Uterus (tissue), 4 donors: ENCODE measurements around the gene TSEN54. TPM values are rescaled to one million over a fixed set of nuclear protein-coding genes. Genes with fewer than 3 reads are reported as not detected.

Experiments
- DNase-seq, 2 donors: peaks; one replicate each; pipeline ENCODE4 v3.0.0-alpha.2; 2019 to 2020
- H3K27ac ChIP-seq, 2 donors: fragments of 200-600 bp; sonication (generic); 1 replicate in 1 of 2; 2 replicates in 1 of 2; pipeline ENCODE4 v1.5.1; 2016 to 2018
- H3K27me3 ChIP-seq, 2 donors: fragments of 200-600 bp; sonication (generic); one replicate each; pipeline ENCODE4 v1.5.1; 2018 to 2019; ENCODE audit warnings: control low read depth in 1 of 2
- H3K36me3 ChIP-seq, 2 donors: fragments of 200-600 bp; sonication (generic); one replicate each; pipeline ENCODE4 v1.5.1; 2019; ENCODE audit warnings: control low read depth in 1 of 2
- H3K4me1 ChIP-seq, 2 donors: fragments of 200-600 bp; sonication (generic); one replicate each; pipeline ENCODE4 v1.5.1; 2018 to 2019; ENCODE audit warnings: control low read depth in 1 of 2
- H3K4me3 ChIP-seq, 2 donors: fragments of 200-600 bp; sonication (generic); 1 replicate in 1 of 2; 2 replicates in 1 of 2; pipeline ENCODE4 v1.5.1; 2018 to 2019; ENCODE audit warnings: mild to moderate bottlenecking in 1 of 2
- H3K9me3 ChIP-seq, 2 donors: fragments of 200-600 bp; sonication (generic); one replicate each; pipeline ENCODE4 v1.5.1; 2019; ENCODE audit warnings: control low read depth in 1 of 2
- POLR2A ChIP-seq, 2 donors: fragments of 450-650 bp; IDR thresholded peaks; one replicate each; pipeline ENCODE4 v1.6.1; 2016; ENCODE audit warnings: antibody characterized with exemption in 2 of 2, mild to moderate bottlenecking in 1 of 2, moderate library complexity in 1 of 2
- intact Hi-C: fragments of 100-400 bp; cut with DNase I; formaldehyde crosslinking; loops from one replicate; pipeline ENCODE4 v1.15.1; 2023; ENCODE audit warnings: low total_unique reads
- total RNA-seq, 4 donors: library from RNA; depleted of rRNA in 3 of 4; stranded (reverse); fragments of >200 nt in 3 of 4; gene quantifications; one replicate each; pipeline versions ENCODE4 v1.1.0 to v1.2.4, GENCODE V29; 2014 to 2023
- TF ChIP-seq, protein P1 (sequence below), 4 experiments: fragments of 200-600 bp in 2 of 4; fragments of 450-650 bp in 2 of 4; sonication (generic) in 2 of 4; IDR thresholded peaks; one replicate each; pipeline ENCODE4 v1.5.1; 2016 to 2019; ENCODE audit warnings: antibody characterized with exemption in 4 of 4, mild to moderate bottlenecking in 2 of 4, moderate library complexity in 1 of 4
- donor health status: DM: yes; HTN: yes; CAD: no.

TSEN54 gene
- total RNA-seq, 4 donors from 2014 or later: 17.4 to 102 (median 20.6) TPM

DNA sequence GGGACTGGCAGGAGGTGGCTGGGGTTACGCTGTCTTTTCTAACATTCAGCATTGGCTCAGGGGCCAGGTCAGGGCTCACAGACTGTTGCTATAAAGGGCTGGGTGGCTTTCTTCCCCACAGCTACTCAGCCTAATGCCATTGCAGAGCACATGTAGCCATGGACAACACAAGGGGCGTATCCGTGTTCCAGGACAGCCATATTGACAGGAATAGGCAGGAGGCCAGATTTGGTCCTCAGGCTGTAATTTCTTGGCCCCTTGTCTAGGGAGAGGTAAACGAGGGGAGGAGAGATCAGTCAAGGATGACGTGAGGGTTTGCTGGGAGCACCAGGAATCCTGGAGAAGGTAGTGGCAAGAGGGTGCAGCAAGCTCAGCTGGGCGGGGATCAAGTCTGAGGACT, 50.1 kb downstream of the TSEN54 start:
- no peak for DNase-seq
- H3K4me1 ChIP-seq: no peaks in the 10 kb centered on the region

DNA sequence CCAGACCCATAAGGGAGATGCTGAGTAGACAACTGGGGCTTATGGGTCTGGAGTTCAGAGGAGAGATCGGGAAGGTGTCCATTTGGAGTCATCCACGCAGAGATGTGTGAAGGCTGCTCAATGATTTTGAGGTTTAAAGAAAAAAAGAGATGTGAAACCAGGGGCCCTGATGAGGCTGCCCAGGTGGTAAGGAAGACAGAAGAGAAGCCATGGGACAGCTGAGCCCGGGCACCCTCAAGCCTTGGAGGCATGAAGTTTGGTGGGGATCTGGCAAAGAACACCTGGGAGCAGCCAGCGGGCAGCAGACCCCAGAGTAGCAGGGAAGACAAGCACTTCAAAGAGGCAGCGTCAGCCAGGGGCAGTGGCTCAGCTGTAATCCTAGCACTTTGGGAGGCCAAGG, 50.5 kb downstream of the TSEN54 start:
- Histone ChIP-seq H3K9me3 (no peaks in the 10 kb centered on the region), H3K27ac (no peak overlapping the region), H3K27me3 (no peaks in the 10 kb centered on the region), H3K4me3 (no peak overlapping the region), H3K36me3 (no peaks in the 10 kb centered on the region), H3K4me1 (no peaks in the 10 kb centered on the region)
- no peak for TF ChIP-seq POLR2A (IDR thresholded peaks at IDR 0.05)
- TF ChIP-seq, protein P1, sequence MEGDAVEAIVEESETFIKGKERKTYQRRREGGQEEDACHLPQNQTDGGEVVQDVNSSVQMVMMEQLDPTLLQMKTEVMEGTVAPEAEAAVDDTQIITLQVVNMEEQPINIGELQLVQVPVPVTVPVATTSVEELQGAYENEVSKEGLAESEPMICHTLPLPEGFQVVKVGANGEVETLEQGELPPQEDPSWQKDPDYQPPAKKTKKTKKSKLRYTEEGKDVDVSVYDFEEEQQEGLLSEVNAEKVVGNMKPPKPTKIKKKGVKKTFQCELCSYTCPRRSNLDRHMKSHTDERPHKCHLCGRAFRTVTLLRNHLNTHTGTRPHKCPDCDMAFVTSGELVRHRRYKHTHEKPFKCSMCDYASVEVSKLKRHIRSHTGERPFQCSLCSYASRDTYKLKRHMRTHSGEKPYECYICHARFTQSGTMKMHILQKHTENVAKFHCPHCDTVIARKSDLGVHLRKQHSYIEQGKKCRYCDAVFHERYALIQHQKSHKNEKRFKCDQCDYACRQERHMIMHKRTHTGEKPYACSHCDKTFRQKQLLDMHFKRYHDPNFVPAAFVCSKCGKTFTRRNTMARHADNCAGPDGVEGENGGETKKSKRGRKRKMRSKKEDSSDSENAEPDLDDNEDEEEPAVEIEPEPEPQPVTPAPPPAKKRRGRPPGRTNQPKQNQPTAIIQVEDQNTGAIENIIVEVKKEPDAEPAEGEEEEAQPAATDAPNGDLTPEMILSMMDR (IDR thresholded peaks at IDR 0.05): no peak
- DNase-seq: no peak
- intact Hi-C loops: no loop called here

More for the DNA sequence above, 50.1 kb downstream of the TSEN54 start:
- no peaks in the 10 kb centered on the region for H3K9me3 ChIP-seq
- no peak overlapping the region for H3K4me3 ChIP-seq
- H3K27me3 ChIP-seq: no peaks in the 10 kb centered on the region
- intact Hi-C loops: no loop called here
- no peaks in the 10 kb centered on the region for H3K36me3 ChIP-seq
- no peak for TF ChIP-seq POLR2A (IDR thresholded peaks at IDR 0.05)
- TF ChIP-seq, protein P1 (IDR thresholded peaks at IDR 0.05): no peak
- H3K27ac ChIP-seq: no peak overlapping the region

DNA sequence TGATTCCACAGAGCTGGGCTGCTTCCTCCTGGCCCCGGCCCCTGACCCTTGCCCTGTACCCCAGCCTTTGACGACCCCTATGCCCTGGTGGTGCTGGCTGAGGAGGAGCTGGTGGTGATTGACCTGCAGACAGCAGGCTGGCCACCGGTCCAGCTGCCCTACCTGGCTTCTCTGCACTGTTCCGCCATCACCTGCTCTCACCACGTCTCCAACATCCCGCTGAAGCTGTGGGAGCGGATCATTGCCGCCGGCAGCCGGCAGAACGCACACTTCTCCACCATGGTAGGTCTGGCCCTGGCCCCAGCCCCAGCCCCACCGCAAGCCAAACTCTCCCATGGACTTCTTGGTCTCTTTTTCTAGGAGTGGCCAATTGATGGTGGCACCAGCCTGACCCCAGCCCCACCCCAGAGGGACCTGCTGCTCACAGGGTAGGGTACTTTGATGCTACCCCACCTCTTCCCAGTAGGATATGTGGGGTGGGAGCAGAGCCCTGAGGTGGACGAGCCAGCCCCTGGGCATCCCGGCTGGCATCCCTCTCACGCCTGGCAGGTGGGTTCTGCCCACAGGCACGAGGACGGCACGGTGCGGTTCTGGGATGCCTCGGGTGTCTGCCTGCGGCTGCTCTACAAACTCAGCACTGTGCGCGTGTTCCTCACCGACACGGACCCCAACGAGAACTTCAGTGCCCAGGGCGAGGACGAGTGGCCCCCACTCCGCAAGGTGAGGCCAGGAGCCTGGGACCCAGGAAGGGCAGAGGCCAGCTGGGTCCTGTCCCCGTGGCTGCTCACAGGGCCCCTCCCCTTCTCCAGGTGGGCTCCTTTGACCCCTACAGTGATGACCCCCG, 52.3 kb downstream of the TSEN54 start:
- H3K9me3 ChIP-seq: no peaks in the 10 kb centered on the region
- H3K27me3 ChIP-seq: no peaks in the 10 kb centered on the region
- TF ChIP-seq, protein P1 (IDR thresholded peaks at IDR 0.05): no peak
- TF ChIP-seq POLR2A (IDR thresholded peaks at IDR 0.05): no peak
- H3K4me3 ChIP-seq: no peak overlapping the region
- H3K27ac ChIP-seq: no peak overlapping the region
- H3K36me3 ChIP-seq: no peaks in the 10 kb centered on the region
- intact Hi-C loops: no loop called here
- H3K4me1 ChIP-seq: no peaks in the 10 kb centered on the region
- DNase-seq: no peak

DNA sequence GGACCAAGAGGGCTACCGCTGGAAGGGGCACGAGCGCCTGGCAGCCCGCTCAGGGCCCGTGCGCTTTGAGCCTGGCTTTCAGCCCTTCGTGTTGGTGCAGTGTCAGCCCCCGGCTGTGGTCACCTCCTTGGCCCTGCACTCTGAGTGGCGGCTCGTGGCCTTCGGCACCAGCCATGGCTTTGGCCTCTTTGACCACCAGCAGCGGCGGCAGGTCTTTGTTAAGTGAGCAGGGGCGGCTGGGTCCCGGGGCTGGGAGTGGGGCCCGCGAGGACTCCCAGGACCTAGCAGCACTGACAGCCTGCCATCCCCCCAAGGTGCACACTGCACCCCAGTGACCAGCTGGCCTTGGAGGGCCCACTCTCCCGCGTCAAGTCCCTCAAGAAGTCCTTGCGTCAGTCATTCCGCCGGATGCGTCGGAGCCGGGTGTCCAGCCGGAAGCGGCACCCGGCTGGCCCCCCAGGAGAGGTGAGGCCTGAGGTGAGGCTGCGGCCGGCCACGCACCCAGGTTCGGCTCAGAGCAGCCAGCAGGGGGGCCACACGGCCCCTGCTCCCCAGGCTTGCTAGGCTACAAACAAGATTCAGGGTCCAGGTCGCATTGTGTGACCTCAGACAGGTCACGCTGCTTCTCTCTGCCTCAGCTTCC, 53.8 kb downstream of the TSEN54 start:
- no peak for TF ChIP-seq POLR2A (IDR thresholded peaks at IDR 0.05)
- TF ChIP-seq, protein P1 (IDR thresholded peaks at IDR 0.05): no peak
- DNase-seq: no peak

DNA sequence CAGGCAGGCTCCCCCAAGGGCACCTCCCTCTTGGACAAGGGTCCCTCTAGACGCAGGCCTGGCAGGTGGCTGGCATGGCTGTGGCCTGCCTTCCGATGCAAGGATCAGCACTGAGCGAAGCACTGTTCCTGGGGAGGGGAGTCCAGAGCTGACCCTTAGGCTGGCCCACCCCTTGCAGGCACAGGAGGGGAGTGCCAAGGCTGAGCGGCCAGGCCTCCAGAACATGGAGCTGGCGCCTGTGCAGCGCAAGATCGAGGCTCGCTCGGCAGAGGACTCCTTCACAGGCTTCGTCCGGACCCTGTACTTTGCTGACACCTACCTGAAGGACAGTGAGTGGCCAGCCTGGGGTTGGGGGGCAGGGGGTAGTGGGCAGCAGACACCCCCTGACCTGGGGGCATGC, 54.4 kb downstream of the TSEN54 start:
- TF ChIP-seq, protein P1 (IDR thresholded peaks at IDR 0.05): no peak
- no peak for TF ChIP-seq POLR2A (IDR thresholded peaks at IDR 0.05)
- no peaks in the 10 kb centered on the region for H3K27me3 ChIP-seq
- intact Hi-C loops: no loop called here
- H3K27ac ChIP-seq: no peak overlapping the region
- no peak overlapping the region for H3K4me3 ChIP-seq
- H3K9me3 ChIP-seq: no peaks in the 10 kb centered on the region
- H3K4me1 ChIP-seq: no peaks in the 10 kb centered on the region
- no peaks in the 10 kb centered on the region for H3K36me3 ChIP-seq
- DNase-seq: no peak

More for the DNA sequence above, 53.8 kb downstream of the TSEN54 start:
- intact Hi-C loops: no loop called here
- Histone ChIP-seq H3K4me1 (no peaks in the 10 kb centered on the region), H3K36me3 (no peaks in the 10 kb centered on the region), H3K27ac (no peak overlapping the region), H3K27me3 (no peaks in the 10 kb centered on the region), H3K4me3 (no peak overlapping the region), H3K9me3 (no peaks in the 10 kb centered on the region)
